NCI-H82 (cell line): ENCODE results near the gene GPR151.

ENCODE experiments used
- DNase-seq: peaks from one replicate; lab custom pipeline; 2025; lab: John Stamatoyannopoulos, UW

Gene GPR151

GRCh38 chr5:146520731-146521130, 4.7 kb upstream of the GPR151 start:
- no peak for DNase-seq

DNA sequence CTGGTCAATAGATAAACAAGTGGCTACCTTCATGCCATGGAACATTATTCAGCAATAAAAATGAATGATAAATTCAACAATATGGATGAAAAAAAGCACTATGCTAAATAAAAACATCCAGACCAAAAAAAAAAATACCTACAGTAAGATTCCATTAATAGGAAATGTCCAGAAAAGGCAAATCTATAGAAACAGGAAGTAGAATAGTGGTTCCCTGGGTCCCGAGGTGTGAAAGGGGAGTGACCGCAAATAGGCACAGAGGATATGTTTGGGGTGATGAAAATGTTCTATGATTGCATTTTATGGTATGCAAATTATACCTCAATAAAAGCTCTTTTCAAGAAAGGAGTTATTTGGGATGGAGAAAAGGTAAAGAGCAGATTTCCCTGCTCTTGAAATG, 3.6 kb upstream of the GPR151 start:
- no peak for DNase-seq

GRCh38 chr5:146515473-146516150, 378 bp downstream of the GPR151 start:
- peak; percentile 34 for DNase-seq

DNA sequence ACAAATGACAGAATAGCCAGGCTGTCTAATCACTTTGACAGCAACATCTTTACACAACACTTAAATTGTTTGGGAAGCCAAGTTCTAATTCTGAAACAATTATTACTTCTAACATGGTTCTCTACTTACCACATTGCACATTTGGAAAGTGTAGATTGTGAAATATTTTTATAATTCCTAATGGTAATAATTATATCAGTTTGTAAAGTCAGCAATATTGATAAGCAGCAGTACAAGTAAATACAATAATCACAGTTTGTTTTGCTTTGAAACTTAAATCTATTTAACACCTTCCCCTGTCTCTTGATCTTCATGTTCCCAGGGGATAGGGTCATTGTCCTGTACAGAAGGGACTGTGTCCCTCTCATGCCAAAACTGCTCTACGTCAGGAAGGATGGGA, 1.4 kb downstream of the GPR151 start:
- DNase-seq: no peak

DNA sequence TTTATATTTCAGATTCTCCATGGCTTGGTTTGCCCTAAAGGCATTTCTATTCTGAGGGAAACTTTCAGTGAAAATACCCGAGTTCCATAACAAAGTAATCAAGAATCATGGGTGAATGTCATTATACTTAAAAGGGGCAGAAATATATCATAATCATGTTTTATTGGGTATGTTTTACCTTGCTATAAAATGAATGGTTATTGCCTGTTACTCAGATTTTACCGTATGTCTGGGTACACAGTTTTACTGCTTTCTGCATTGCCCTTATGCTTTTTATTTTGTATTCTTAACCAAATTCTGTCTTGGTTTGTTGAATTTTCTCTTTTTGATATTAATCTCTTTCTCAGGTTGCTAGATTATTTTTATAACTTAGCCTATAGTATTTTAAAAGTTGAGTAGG, 2.5 kb downstream of the GPR151 start:
- no peak for DNase-seq

- DNase-seq: no peak
Measured at GRCh38 chr5:146510559-146511125, 5.3 kb downstream of the GPR151 start.

DNA sequence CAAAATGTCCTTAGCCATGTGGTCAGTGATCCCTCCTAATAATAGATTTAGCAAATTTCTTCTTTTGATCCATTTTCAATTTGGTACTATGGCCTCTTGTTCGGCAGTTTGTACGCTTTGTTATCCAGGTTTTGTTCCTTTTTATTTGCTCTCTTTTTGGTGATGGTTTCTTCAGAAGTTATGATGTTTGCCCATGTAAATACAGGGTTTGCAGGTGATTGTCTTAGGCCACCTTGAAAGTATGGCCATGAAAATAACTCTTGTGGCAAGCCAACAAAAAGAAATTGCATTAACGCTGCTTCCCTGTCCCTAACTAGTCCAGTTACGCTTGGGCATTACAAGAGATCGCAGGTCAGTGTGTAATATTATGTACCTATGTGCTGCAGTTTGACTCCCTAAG, 8.6 kb downstream of the GPR151 start:
- no peak for DNase-seq

DNA sequence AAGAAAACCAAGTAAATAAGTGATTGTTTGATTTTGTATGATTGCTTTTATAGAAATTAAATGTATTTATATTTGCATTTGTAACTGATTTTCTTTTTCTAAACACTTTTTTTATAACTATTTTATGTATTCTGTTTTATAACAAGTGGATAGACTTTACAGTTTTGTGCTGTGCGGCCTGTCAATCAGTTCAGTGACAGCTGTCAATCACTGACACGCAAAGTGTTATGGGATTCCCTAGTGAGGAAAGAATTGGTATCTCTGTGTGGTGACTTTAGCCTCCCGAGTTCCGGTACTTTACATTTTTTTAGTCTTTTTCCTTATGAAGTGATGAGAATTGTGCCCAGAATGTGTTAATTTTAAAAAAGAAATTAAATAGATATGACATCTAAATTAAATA, 16.3 kb downstream of the GPR151 start:
- DNase-seq: no peak

DNA sequence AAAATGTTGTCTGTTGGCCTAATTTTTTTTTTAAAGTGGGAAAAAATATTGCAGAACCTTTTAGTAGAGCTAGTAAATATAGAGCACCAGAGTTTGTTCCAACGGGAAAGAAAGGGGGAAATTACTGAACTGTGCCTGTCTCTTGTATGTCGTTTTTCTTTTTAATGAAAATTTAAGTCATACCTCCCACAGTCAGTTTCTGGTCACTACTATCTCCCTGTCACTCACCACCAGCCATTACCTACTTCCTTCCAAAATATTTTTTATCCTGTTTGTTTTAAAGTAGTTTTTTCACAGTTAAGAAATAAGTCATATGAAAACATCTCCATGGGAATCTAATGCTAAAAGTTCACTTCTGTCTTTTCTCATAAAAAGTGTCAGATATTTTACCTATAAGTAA, 21.3 kb downstream of the GPR151 start:
- DNase-seq: no peak

DNA sequence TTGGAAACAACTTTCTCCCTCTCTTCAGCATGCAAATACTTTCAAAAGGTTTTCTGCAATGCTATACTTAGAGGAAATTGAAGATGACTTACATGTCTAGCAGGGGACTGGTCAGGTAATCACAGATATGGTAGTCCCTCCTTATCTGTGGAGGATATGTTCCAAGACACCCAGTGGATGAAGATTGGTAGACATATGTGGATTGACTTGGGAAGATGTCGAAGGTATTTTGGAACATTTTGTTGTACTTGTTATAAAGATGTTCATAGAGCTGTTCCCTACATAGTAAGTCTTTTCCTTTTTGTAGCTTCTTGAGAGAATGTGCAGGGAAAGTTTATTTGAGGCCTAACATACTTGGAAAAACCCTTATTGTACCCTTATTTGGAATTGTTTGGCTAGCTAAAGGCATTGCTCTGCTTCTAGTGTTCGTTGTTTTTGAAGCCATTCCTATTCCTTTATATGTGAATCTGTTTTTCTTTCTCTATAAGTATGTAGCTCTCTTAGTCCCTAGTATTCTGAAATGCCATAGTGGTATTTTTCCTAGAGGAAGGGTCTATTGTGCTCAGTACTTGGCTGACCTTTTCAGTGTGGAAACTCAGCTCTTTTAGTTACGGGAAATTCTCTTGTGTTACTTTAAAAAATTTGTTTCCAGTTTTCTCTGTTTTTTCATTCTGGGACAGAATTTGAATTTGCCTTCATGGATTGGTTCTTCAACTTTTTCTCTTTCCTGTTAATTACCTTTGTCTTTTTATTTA, 25.7 kb downstream of the GPR151 start:
- no peak for DNase-seq

GRCh38 chr5:146484714-146485391, 31.1 kb downstream of the GPR151 start:
- DNase-seq: no peak

- DNase-seq: no peak
Measured at GRCh38 chr5:146482775-146483174, 33.2 kb downstream of the GPR151 start.

DNA sequence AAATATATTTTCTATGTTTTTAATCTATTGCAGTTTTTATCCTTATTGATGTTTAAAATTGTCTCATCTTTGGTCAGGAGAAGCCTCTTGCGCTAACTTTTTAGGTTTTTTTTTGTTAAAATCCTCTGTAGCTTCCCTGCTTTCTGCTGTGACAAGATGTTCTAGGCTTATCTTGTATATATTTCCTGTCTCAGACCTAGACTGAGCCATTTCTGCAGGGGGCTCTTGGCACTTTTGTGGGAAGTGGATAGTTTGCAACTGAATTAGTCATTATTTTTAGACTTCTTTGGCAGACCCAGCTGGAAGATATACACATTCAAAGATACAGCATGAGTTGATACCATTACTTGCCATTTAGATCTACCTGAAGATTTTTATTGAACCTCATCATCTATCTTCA, 40.1 kb downstream of the GPR151 start:
- no peak for DNase-seq

- no peak for DNase-seq
Measured at GRCh38 chr5:146475190-146475780, 40.7 kb downstream of the GPR151 start.

DNA sequence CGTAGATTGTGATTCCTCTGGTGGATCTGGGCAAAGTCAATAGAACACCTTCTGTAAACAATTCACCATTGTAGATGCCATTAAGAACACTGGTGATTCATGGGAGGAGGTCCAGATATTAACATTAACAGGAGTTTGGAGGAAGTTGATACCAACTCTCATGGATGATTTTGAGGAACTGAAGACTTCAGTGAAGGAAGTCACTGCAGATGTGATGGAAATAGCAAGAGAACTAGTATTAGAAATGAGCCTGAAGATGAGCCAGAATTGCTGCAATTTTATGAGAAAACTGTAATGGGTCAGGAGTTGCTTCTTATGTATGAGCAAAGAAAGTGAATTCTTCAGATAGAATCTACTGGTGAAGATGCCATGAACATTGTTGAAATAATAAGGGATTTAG, 41.9 kb downstream of the GPR151 start:
- DNase-seq: no peak

- DNase-seq: no peak
Measured at GRCh38 chr5:146467760-146468159, 48.2 kb downstream of the GPR151 start.

- DNase-seq: no peak
Measured at GRCh38 chr5:146466521-146467349, 49.3 kb downstream of the GPR151 start.

DNA sequence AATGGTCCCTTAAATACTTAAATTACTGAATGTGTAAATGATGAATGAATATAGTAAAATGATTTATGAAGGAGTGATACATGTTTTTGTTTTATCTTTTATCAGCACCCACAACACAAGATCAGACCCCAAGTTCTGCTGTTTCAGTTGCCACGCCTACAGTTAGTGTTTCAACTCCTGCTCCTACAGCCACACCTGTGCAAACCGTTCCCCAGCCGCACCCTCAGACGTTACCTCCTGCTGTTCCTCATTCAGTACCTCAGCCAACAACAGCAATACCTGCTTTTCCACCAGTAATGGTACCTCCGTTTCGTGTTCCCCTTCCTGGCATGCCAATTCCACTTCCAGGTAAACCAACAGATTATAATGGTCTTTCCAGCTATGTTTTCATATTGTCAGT, 52.5 kb downstream of the GPR151 start:
- DNase-seq: no peak
